Subcutaneous adipose tissue (tissue), 4 donors: ENCODE results near the gene CMKLR1. TPM values are rescaled to one million over a fixed set of nuclear protein-coding genes. Genes with fewer than 3 reads are reported as not detected.

Experiments used
- total RNA-seq, 4 donors: library from RNA; depleted of rRNA; stranded (reverse); fragments of >200 nt; gene quantifications; one replicate each; pipeline ENCODE4 v1.1.0, GENCODE V29; 2016
- TF ChIP-seq, protein P1 (sequence below): fragments of 450-650 bp; IDR thresholded peaks from one replicate; pipeline ENCODE4 v1.5.1; 2016; ENCODE audit warnings: low read depth, mild to moderate bottlenecking, control low read depth, antibody characterized with exemption, moderate library complexity

Gene CMKLR1
- total RNA-seq, 4 donors from 2014 or later = 12.4 to 34.6 (median 30.3) TPM

DNA sequence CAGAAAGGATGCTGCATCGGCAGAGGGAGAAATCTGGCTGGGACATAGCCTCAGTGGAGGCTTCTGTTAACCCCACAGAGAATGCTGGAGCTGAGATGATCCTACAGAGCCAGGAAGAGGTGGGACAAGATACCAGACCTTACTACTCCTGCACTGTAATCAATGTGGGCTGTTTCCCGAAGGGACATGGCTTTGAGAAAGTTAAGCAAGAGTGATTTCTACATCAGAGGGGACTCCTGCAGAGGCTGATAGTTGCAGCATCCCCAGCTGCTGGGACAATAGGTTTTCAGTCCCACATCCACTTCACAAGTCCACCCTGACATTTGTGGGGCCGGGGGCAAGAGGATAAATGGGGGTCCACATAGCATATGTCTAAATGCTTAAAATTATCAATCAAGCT, 22.5 kb upstream of the CMKLR1 start:
- TF ChIP-seq, protein P1, sequence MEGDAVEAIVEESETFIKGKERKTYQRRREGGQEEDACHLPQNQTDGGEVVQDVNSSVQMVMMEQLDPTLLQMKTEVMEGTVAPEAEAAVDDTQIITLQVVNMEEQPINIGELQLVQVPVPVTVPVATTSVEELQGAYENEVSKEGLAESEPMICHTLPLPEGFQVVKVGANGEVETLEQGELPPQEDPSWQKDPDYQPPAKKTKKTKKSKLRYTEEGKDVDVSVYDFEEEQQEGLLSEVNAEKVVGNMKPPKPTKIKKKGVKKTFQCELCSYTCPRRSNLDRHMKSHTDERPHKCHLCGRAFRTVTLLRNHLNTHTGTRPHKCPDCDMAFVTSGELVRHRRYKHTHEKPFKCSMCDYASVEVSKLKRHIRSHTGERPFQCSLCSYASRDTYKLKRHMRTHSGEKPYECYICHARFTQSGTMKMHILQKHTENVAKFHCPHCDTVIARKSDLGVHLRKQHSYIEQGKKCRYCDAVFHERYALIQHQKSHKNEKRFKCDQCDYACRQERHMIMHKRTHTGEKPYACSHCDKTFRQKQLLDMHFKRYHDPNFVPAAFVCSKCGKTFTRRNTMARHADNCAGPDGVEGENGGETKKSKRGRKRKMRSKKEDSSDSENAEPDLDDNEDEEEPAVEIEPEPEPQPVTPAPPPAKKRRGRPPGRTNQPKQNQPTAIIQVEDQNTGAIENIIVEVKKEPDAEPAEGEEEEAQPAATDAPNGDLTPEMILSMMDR = no peak

DNA sequence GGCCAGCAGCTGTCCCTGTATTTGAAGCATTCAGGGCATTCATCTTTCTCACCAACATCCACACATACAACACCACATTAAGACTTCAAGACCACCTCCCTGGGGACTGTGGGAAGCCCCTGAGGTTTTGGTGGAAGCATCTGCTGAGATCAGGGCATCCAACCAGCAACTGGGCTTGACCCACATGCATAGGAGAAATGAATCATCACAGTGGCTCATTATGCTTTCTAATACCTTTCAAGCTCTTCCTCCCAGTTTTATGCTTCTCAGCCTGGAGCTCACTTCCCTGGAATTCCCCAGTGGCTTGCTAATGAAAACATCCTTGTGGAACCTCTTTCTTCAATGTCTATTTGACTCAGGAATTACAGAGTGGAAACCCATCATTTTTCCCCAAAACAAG, 21.4 kb upstream of the CMKLR1 start:
- TF ChIP-seq, protein P1 = no peak

DNA sequence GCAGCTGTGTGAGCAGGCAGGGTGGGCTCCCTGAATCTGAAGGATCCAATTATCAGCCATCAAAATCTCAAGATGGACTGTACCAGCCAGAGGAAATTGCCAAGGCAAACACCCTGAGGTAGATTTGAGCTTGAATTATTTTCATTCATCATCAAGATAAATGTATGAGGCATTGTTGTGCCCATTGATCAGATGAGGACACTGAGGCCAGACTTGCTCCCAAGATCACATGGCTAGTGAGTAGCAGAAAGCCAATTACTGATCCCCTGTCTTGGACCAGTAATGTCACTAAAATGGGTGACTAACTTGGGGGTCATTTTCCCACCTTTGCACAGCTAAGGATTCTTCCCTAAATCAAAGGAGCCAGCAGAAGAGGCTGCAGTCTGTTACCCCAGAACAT, 20.9 kb upstream of the CMKLR1 start:
- TF ChIP-seq, protein P1 = no peak

DNA sequence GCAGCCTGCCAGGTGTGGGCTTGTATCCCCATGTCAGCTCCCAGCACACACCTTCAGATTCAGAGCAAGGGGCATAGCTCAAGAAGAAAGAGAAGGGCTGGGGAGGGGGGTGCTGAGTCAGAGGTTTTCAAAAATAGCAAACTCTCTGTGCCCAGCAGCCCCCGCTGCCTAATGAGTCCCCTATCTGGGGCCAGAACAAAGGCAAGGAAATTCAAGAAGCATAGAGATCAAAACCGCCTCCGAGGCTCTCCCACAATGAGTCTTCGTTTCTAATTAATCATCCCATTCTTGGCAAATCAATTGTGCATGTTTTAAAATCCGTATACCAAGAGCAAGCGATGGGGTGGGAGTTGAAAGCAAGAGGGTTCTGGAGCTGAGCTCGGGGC, 19.5 kb upstream of the CMKLR1 start:
- TF ChIP-seq, protein P1 = no peak

DNA sequence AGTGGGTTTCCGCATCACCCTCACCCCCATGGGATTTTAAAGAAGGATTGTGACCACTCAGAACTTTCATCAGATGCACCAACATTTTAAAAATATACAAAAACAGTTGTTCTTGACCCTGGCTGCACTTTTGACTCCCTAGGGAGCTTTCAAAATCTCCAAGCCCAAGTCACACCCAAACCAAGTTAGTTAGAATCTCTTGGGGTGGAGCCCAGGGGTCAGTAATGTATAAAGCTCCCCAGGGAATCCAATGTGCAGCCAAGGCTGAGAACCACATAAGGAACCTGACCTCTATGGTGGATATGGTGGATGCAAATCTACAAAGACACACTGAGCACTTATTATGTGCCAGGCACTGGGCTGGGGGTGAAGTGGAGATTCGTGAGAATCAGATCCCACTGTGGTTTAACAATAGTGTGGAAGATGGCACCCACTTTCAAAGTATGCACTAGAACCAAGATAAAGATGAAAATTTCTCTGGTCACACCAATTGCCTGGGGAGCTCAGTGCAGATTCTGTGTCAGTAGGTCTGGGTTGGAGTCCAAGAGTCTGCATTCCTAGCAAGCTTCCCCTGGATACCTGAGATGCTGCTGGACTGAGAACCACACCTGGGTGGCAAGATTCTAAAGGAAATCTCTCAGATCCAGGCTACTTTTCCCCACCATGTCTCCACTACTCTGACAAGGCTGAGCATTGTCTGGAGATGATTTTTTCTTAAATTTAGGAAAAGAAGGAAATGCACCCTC, 18.9 kb upstream of the CMKLR1 start:
- TF ChIP-seq, protein P1 = no peak

DNA sequence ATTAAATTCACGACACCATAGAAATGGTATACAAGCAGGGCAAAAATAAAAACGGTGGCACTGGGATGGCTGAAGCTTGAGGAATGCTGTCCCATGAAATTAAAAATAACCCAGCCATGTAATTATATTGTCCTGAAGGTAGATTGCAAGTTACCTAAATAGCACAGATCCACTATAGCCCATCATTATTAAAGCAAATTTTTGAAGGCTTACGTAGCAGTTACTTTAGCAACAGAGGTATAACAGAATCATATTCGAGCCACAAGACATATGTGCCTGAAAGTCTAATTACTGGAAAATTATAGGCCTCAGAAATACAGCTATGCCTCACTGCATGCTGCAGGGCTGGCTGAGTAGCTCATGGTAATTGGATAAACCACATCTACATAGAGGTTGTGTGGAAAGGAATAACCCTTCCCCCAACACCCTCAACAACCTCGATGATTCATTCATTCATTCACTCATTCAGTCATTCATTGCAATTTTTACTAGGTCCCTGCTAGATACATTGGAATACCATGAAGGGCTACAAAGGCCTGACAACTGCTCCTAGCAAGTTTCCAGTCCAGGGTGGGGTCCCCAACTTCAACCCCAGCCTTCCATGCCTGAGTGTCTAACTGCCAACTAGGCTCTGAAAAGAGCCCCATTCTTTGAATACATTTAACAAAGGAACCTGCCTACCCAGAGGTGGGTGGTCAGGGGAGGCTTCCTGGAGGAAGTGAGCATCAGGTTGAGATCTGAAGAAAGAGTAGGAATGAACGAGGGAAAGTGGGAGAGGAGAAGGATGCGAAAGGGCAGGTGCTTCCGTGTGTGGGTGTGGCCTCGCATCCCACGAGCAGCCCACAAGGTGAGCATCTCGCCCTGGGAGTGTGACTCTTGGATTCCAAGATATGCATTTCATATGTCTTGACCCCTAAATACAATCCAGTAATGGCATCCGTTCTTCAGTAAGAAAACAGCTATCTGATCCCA, 18.0 kb upstream of the CMKLR1 start:
- TF ChIP-seq, protein P1 = no peak

DNA sequence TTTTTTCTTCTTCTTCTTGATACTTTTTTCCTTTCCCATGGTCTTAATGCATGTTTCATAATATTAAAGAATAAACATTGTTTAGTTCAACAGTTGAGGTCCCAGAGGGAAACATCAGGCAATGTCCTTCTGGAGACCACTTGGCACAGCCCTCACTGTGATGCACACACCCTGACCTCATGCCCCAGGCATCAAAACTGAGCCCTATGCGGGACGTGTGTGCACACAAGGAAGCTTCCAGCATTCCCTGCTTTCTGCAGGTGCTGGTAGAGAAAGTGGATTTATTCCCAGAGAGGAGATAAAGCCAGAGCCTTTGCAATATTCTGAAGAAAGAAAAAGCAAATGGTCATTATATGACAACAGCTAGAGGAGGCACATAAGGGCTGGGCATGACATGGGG, 16.0 kb upstream of the CMKLR1 start:
- TF ChIP-seq, protein P1 = no peak
